Activated B cell treated with CpG ODN at 0.5 μM for 24 hours (primary cell): ENCODE data around the gene IL13RA2. TPM values are rescaled to one million over a fixed set of nuclear protein-coding genes. Genes with fewer than 3 reads are reported as not detected.

Experiments
- ATAC-seq: fragments of 200-7000 bp; cut with Tn5 transposase; one replicate; pipeline ENCODE4 v1.10.0; 2021; ENCODE audit warnings: low read depth, mild to moderate bottlenecking, moderate library complexity
- CTCF ChIA-PET: fragments of 350-600 bp; sonication (Branson Sonifier 250); formaldehyde crosslinking; loops from one replicate; lab custom pipeline; 2021; ENCODE audit warnings: antibody characterized with exemption; lab: Charles Lee
- POLR2A ChIA-PET: fragments of 350-600 bp; sonication (Branson Sonifier 250); formaldehyde crosslinking; loops from one replicate; lab custom pipeline; 2021; ENCODE audit warnings: antibody characterized with exemption; lab: Charles Lee
- DNase-seq: peaks from one replicate; pipeline ENCODE4 v3.0.0; 2022
- H3K27ac Mint-ChIP-seq: one replicate; pipeline ENCODE4 v1.8.0; 2020; ENCODE audit warnings: mixed read lengths
- H3K27me3 Mint-ChIP-seq: one replicate; pipeline ENCODE4 v1.8.0; 2021; ENCODE audit warnings: mixed read lengths
- H3K36me3 Mint-ChIP-seq: one replicate; pipeline ENCODE4 v1.8.0; 2021; ENCODE audit warnings: low read depth, mixed read lengths
- H3K4me1 Mint-ChIP-seq: one replicate; pipeline ENCODE4 v1.8.0; 2021; ENCODE audit warnings: mixed read lengths
- H3K4me3 Mint-ChIP-seq: one replicate; pipeline ENCODE4 v1.8.0; 2020; ENCODE audit warnings: mild to moderate bottlenecking, mixed read lengths
- H3K9me3 Mint-ChIP-seq: one replicate; pipeline ENCODE4 v1.8.0; 2020; ENCODE audit warnings: mixed read lengths
- CTCF ChIP-seq: fragments of 200-600 bp; IDR thresholded peaks from one replicate; pipeline ENCODE4 v1.8.0; 2022; ENCODE audit warnings: antibody characterized with exemption, mild to moderate bottlenecking
- intact Hi-C: fragments of 100-400 bp; cut with micrococcal nuclease; formaldehyde crosslinking; loops from one replicate; pipeline ENCODE4 v1.15.1; 2024
- total RNA-seq: library from RNA; stranded (reverse); gene quantifications from 2 replicates; pipeline ENCODE4 v1.2.3, GENCODE V29; 2022

Gene IL13RA2
- total RNA-seq, 1 donor from 2014 or later: not detected

- CTCF ChIA-PET: no interaction called here
- Mint-ChIP-seq H3K27me3 (no peaks in the 10 kb centered on the region), H3K4me1 (no peaks in the 10 kb centered on the region), H3K4me3 (no peak overlapping the region), H3K27ac (no peak overlapping the region), H3K36me3 (no peaks in the 10 kb centered on the region), H3K9me3 (no peaks in the 10 kb centered on the region)
- intact Hi-C loops: no loop called here
- POLR2A ChIA-PET: no interaction called here
- no peak for TF ChIP-seq CTCF
- DNase-seq: no peak
- no peak for ATAC-seq
These were observed 3.7 kb downstream of the IL13RA2 start for GRCh38 chrX:115013705-115014104.

- intact Hi-C loops: no loop called here
- Mint-ChIP-seq H3K9me3 (no peaks in the 10 kb centered on the region), H3K4me3 (no peak overlapping the region), H3K27ac (no peak overlapping the region), H3K27me3 (no peaks in the 10 kb centered on the region), H3K4me1 (no peaks in the 10 kb centered on the region), H3K36me3 (no peaks in the 10 kb centered on the region)
- ChIA-PET CTCF (no interaction called here), POLR2A (no interaction called here)
- DNase-seq (no peak), ATAC-seq (no peak)
- no peak for TF ChIP-seq CTCF
These were observed 6.0 kb downstream of the IL13RA2 start for GRCh38 chrX:115011428-115011827.

GRCh38 chrX:114999906-115000305, 17.5 kb downstream of the IL13RA2 start:
- Mint-ChIP-seq H3K4me3 (no peak overlapping the region), H3K27ac (no peak overlapping the region), H3K9me3 (no peaks in the 10 kb centered on the region), H3K4me1 (no peaks in the 10 kb centered on the region), H3K27me3 (no peaks in the 10 kb centered on the region), H3K36me3 (no peaks in the 10 kb centered on the region)
- ATAC-seq: no peak
- ChIA-PET POLR2A (no interaction called here), CTCF (no interaction called here)
- TF ChIP-seq CTCF: no peak
- intact Hi-C loops: no loop called here
- no peak for DNase-seq

- DNase-seq (no peak), ATAC-seq (no peak)
- no peak for TF ChIP-seq CTCF
- Mint-ChIP-seq H3K4me1 (no peaks in the 10 kb centered on the region), H3K9me3 (peaks cover 2% of the 10 kb centered on the region), H3K27me3 (no peaks in the 10 kb centered on the region), H3K4me3 (no peak overlapping the region), H3K27ac (no peak overlapping the region), H3K36me3 (no peaks in the 10 kb centered on the region)
- ChIA-PET POLR2A (no interaction called here), CTCF (no interaction called here)
- intact Hi-C loops: no loop called here
These were observed 19.6 kb downstream of the IL13RA2 start for GRCh38 chrX:114997779-114998178.

GRCh38 chrX:114985967-114986592, 31.3 kb downstream of the IL13RA2 start:
- Mint-ChIP-seq H3K4me3 (no peak overlapping the region), H3K4me1 (no peaks in the 10 kb centered on the region), H3K27me3 (no peaks in the 10 kb centered on the region), H3K9me3 (no peaks in the 10 kb centered on the region), H3K36me3 (no peaks in the 10 kb centered on the region), H3K27ac (no peak overlapping the region)
- DNase-seq: no peak
- POLR2A ChIA-PET: no interaction called here
- no peak for ATAC-seq
- intact Hi-C loops: no loop called here
- CTCF ChIA-PET: no interaction called here
- TF ChIP-seq CTCF: no peak
